SU-DHL-6 (cell line): ENCODE measurements around the gene PTTG1IP.

ENCODE experiments used
- H2AFZ ChIP-seq: fragments of 200-600 bp; sonication (generic); 2 replicates; pipeline ENCODE4 v1.6.1; 2014; ENCODE audit warnings: low read depth, mild to moderate bottlenecking, moderate library complexity, mixed read lengths, antibody characterized with exemption, low read length; ENCODE audit not compliant: severe bottlenecking
- H3F3A ChIP-seq: fragments of 200-600 bp; shearing (Covaris generic); 2 replicates; pipeline ENCODE4 v1.6.0; 2016; ENCODE audit warnings: antibody characterized with exemption, mild to moderate bottlenecking; ENCODE audit not compliant: insufficient read depth
- H3K27ac ChIP-seq: fragments of 200-600 bp; sonication (generic); 2 replicates; pipeline ENCODE4 v1.5.1; 2016; ENCODE audit warnings: low read depth, mild to moderate bottlenecking, low read length, moderate library complexity, mixed read lengths
- H3K27me3 ChIP-seq: fragments of 200-600 bp; sonication (generic), shearing (Covaris generic); 2 replicates; pipeline ENCODE4 v1.6.0; 2014; ENCODE audit warnings: mild to moderate bottlenecking, low read length
- H3K36me3 ChIP-seq: fragments of 200-600 bp; sonication (generic); 2 replicates; pipeline ENCODE4 v1.6.1; 2014; ENCODE audit warnings: mild to moderate bottlenecking, low read length, mixed read lengths
- H3K4me2 ChIP-seq: fragments of 300-600, 200-600 bp; shearing (Covaris generic), sonication (generic); 2 replicates; pipeline ENCODE4 v1.6.0; 2014; ENCODE audit warnings: low read length, low read depth, mild to moderate bottlenecking; ENCODE audit not compliant: poor library complexity, severe bottlenecking
- H3K4me3 ChIP-seq: fragments of 200-600 bp; sonication (generic); 2 replicates; pipeline ENCODE4 v1.5.1; 2014; ENCODE audit warnings: antibody characterized with exemption, low read length, mild to moderate bottlenecking, mixed read lengths; ENCODE audit not compliant: insufficient read depth, poor library complexity, severe bottlenecking
- H3K79me2 ChIP-seq: fragments of 200-600 bp; sonication (generic); 2 replicates; pipeline ENCODE4 v1.6.1; 2014; ENCODE audit warnings: mild to moderate bottlenecking, low read length, moderate library complexity; ENCODE audit not compliant: insufficient read depth
- H3K9ac ChIP-seq: fragments of 200-600 bp; sonication (generic); 2 replicates; pipeline ENCODE4 v1.7.0; 2014; ENCODE audit warnings: mild to moderate bottlenecking, low read length
- H3K9me2 ChIP-seq: fragments of 200-600 bp; sonication (generic); replicated peaks from 2 replicates; pipeline ENCODE4 v1.6.1; 2014; ENCODE audit warnings: low read length; ENCODE audit not compliant: insufficient read depth
- H3K9me3 ChIP-seq: fragments of 200-600 bp; sonication (generic); 2 replicates; pipeline ENCODE4 v1.6.1; 2014; ENCODE audit warnings: low read length, mixed read lengths; ENCODE audit not compliant: insufficient read depth
- H4K20me1 ChIP-seq: fragments of 200-600 bp; sonication (generic); 2 replicates; pipeline ENCODE4 v1.6.1; 2014; ENCODE audit warnings: low read depth, mild to moderate bottlenecking, antibody characterized with exemption, low read length, moderate library complexity, mixed read lengths
- CTCF ChIP-seq: fragments of 200-600 bp; sonication (generic); IDR thresholded peaks from one replicate; pipeline ENCODE4 v1.5.1; 2017; ENCODE audit warnings: antibody characterized with exemption, mild to moderate bottlenecking, low read length, moderate library complexity; ENCODE audit not compliant: insufficient read depth, poor library complexity, severe bottlenecking
- EZH2phosphoT487 ChIP-seq: fragments of 200-600 bp; sonication (generic), shearing (Covaris generic); conservative IDR thresholded peaks from 2 replicates; pipeline ENCODE4 v1.6.1; 2018; ENCODE audit warnings: mild to moderate bottlenecking, antibody characterized with exemption, low read length, moderate library complexity, mixed read lengths

The PTTG1IP gene

GRCh38 chr21:44842721-44843445, 30.6 kb downstream of the PTTG1IP start:
- no peaks in the 10 kb centered on the region for H4K20me1 ChIP-seq
- no peaks in the 10 kb centered on the region for H3K79me2 ChIP-seq
- no peaks in the 10 kb centered on the region for H3K9me3 ChIP-seq
- no peak overlapping the region for H3K9ac ChIP-seq
- H2AFZ ChIP-seq = no peak overlapping the region
- H3K27me3 ChIP-seq = no peaks in the 10 kb centered on the region
- TF ChIP-seq EZH2phosphoT487 = no peak
- TF ChIP-seq CTCF = no peak
- no peaks in the 10 kb centered on the region for H3K9me2 ChIP-seq
- H3K36me3 ChIP-seq = no peaks in the 10 kb centered on the region
- H3K27ac ChIP-seq = no peak overlapping the region
- H3K4me2 ChIP-seq = no peak overlapping the region
- no peak overlapping the region for H3K4me3 ChIP-seq
- H3F3A ChIP-seq = no peaks in the 10 kb centered on the region

DNA sequence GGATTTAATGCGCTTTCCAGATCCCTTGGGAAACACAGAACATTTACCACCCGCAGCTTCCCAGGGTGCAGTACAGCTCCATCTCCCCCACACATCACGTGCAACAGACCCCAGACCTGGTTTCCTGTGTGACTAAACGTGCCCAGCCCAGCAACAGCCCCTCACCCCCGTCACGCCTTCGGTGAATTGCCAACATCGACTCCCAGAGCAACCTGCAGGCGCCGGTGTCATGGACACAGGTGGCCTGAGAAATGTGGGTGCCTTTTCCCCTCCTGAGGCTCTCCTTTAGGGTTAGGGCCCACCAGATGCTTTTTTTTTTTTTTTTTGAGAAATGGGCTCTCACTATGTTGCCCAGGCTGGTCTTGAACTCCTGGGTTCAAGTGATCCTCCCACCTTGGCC, 31.4 kb downstream of the PTTG1IP start:
- Histone ChIP-seq H3K36me3 (no peaks in the 10 kb centered on the region), H3K4me2 (no peak overlapping the region)

GRCh38 chr21:44840771-44841170, 32.7 kb downstream of the PTTG1IP start:
- Histone ChIP-seq H3F3A (no peaks in the 10 kb centered on the region), H3K36me3 (no peaks in the 10 kb centered on the region), H3K27me3 (no peaks in the 10 kb centered on the region), H2AFZ (no peak overlapping the region), H4K20me1 (no peaks in the 10 kb centered on the region), H3K9ac (no peak overlapping the region), H3K27ac (no peak overlapping the region), H3K9me2 (no peaks in the 10 kb centered on the region), H3K79me2 (no peaks in the 10 kb centered on the region), H3K4me2 (no peak overlapping the region), H3K9me3 (no peaks in the 10 kb centered on the region), H3K4me3 (no peak overlapping the region)
- TF ChIP-seq EZH2phosphoT487 (no peak), CTCF (no peak)

More for the DNA sequence above, 31.4 kb downstream of the PTTG1IP start:
- H3K4me3 ChIP-seq = no peak overlapping the region
- no peak overlapping the region for H2AFZ ChIP-seq
- TF ChIP-seq CTCF (no peak), EZH2phosphoT487 (no peak)
- H3K27me3 ChIP-seq = no peaks in the 10 kb centered on the region
- no peaks in the 10 kb centered on the region for H3F3A ChIP-seq
- no peak overlapping the region for H3K9ac ChIP-seq
- no peaks in the 10 kb centered on the region for H3K79me2 ChIP-seq
- no peaks in the 10 kb centered on the region for H4K20me1 ChIP-seq
- H3K27ac ChIP-seq = no peak overlapping the region
- no peaks in the 10 kb centered on the region for H3K9me2 ChIP-seq
- no peaks in the 10 kb centered on the region for H3K9me3 ChIP-seq
